Activated naive CD4-positive, alpha-beta T cell treated with anti-CD3 and anti-CD28 coated beads, Interleukin-2, amount 50 U/mL, for 72 hours (primary cell): ENCODE data around the gene YJEFN3. TPM values are rescaled to one million over a fixed set of nuclear protein-coding genes. Genes with fewer than 3 reads are reported as not detected.

Source experiments
- ATAC-seq, 2 donors: fragments of 150-1000 bp; cut with Tn5 transposase; 2 replicates each; pipeline ENCODE4 v1.10.0; 2021; ENCODE audit warnings: mild to moderate bottlenecking in 2 of 2, moderate library complexity in 2 of 2
- DNase-seq, 2 donors: peaks; one replicate each; pipeline ENCODE4 v3.0.0; 2021 to 2022; ENCODE audit warnings: low spot score in 2 of 2
- H3K27ac Mint-ChIP-seq, 2 donors: one replicate each; pipeline ENCODE4 v1.8.0; 2022; ENCODE audit warnings: mild to moderate bottlenecking in 2 of 2, mixed read lengths in 2 of 2
- H3K36me3 Mint-ChIP-seq, 2 donors: one replicate each; pipeline ENCODE4 v1.8.0; 2022; ENCODE audit warnings: mixed read lengths in 2 of 2
- H3K9me3 Mint-ChIP-seq, 2 donors: one replicate each; pipeline ENCODE4 v1.8.0; 2022; ENCODE audit warnings: mixed read lengths in 2 of 2
- total RNA-seq, 2 donors: library from RNA; stranded (reverse); gene quantifications; one replicate each; pipeline ENCODE4 v1.2.3, GENCODE V29; 2022

The YJEFN3 gene
- total RNA-seq, 2 donors from 2014 or later, result 5.7 to 11.3 TPM

GRCh38 chr19:19540715-19541515, 12.2 kb downstream of the YJEFN3 start:
- H3K36me3 Mint-ChIP-seq, result no peaks in the 10 kb centered on the region
- ATAC-seq (peak; percentile 83 to 90), DNase-seq (peak in 1 of 2 donors; percentile 86)
- no peaks in the 10 kb centered on the region for H3K9me3 Mint-ChIP-seq
- H3K27ac Mint-ChIP-seq, result no peak overlapping the region

- DNase-seq (no peak), ATAC-seq (no peak)
- H3K36me3 Mint-ChIP-seq, result no peaks in the 10 kb centered on the region
- H3K27ac Mint-ChIP-seq, result no peak overlapping the region
- no peaks in the 10 kb centered on the region for H3K9me3 Mint-ChIP-seq
These were observed 12.9 kb downstream of the YJEFN3 start for GRCh38 chr19:19541616-19542015.

GRCh38 chr19:19542507-19542906, 13.8 kb downstream of the YJEFN3 start:
- DNase-seq (no peak), ATAC-seq (no peak)
- no peaks in the 10 kb centered on the region for H3K36me3 Mint-ChIP-seq
- no peaks in the 10 kb centered on the region for H3K9me3 Mint-ChIP-seq
- no peak overlapping the region for H3K27ac Mint-ChIP-seq

- ATAC-seq (no peak), DNase-seq (no peak)
- Mint-ChIP-seq H3K36me3 (no peaks in the 10 kb centered on the region), H3K9me3 (no peaks in the 10 kb centered on the region), H3K27ac (no peak overlapping the region)
These were observed 14.4 kb downstream of the YJEFN3 start for GRCh38 chr19:19543101-19543500.

GRCh38 chr19:19543640-19544039, 14.9 kb downstream of the YJEFN3 start:
- Mint-ChIP-seq H3K36me3 (no peaks in the 10 kb centered on the region), H3K9me3 (no peaks in the 10 kb centered on the region), H3K27ac (no peak overlapping the region)
- DNase-seq (no peak), ATAC-seq (no peak)

GRCh38 chr19:19544257-19544953, 15.7 kb downstream of the YJEFN3 start:
- DNase-seq (no peak), ATAC-seq (no peak)
- Mint-ChIP-seq H3K9me3 (no peaks in the 10 kb centered on the region), H3K27ac (no peak overlapping the region), H3K36me3 (no peaks in the 10 kb centered on the region)

GRCh38 chr19:19544954-19545591, 16.4 kb downstream of the YJEFN3 start:
- Mint-ChIP-seq H3K9me3 (no peaks in the 10 kb centered on the region), H3K36me3 (no peaks in the 10 kb centered on the region), H3K27ac (no peak overlapping the region)
- DNase-seq (no peak), ATAC-seq (no peak)

- no peak overlapping the region for H3K27ac Mint-ChIP-seq
- H3K36me3 Mint-ChIP-seq, result no peaks in the 10 kb centered on the region
- H3K9me3 Mint-ChIP-seq, result no peaks in the 10 kb centered on the region
- ATAC-seq (no peak), DNase-seq (no peak)
These were observed 17.0 kb downstream of the YJEFN3 start for GRCh38 chr19:19545707-19546106.

GRCh38 chr19:19546751-19547162, 18.0 kb downstream of the YJEFN3 start:
- Mint-ChIP-seq H3K36me3 (no peaks in the 10 kb centered on the region), H3K9me3 (no peaks in the 10 kb centered on the region), H3K27ac (no peak overlapping the region)
- ATAC-seq (no peak), DNase-seq (no peak)

GRCh38 chr19:19547674-19548336, 19.1 kb downstream of the YJEFN3 start:
- H3K27ac Mint-ChIP-seq, result no peak overlapping the region
- H3K9me3 Mint-ChIP-seq, result no peaks in the 10 kb centered on the region
- DNase-seq (no peak), ATAC-seq (no peak)
- no peaks in the 10 kb centered on the region for H3K36me3 Mint-ChIP-seq

- Mint-ChIP-seq H3K9me3 (no peaks in the 10 kb centered on the region), H3K36me3 (no peaks in the 10 kb centered on the region), H3K27ac (no peak overlapping the region)
- ATAC-seq, result no peak
- no peak for DNase-seq
These were observed 20.4 kb downstream of the YJEFN3 start for GRCh38 chr19:19548915-19549759.

- Mint-ChIP-seq H3K36me3 (no peaks in the 10 kb centered on the region), H3K9me3 (no peaks in the 10 kb centered on the region), H3K27ac (no peak overlapping the region)
- ATAC-seq, result no peak
- no peak for DNase-seq
These were observed 21.2 kb downstream of the YJEFN3 start for GRCh38 chr19:19549804-19550464.

GRCh38 chr19:19550485-19550929, 21.8 kb downstream of the YJEFN3 start:
- DNase-seq, result no peak
- no peak for ATAC-seq
- H3K9me3 Mint-ChIP-seq, result no peaks in the 10 kb centered on the region
- H3K36me3 Mint-ChIP-seq, result no peaks in the 10 kb centered on the region
- H3K27ac Mint-ChIP-seq, result no peak overlapping the region

GRCh38 chr19:19550972-19551852, 22.5 kb downstream of the YJEFN3 start:
- DNase-seq, result no peak
- Mint-ChIP-seq H3K36me3 (no peaks in the 10 kb centered on the region), H3K9me3 (no peaks in the 10 kb centered on the region), H3K27ac (peak overlapping the region in 1 of 2 donors; percentile 65)
- ATAC-seq, result no peak

- ATAC-seq (no peak), DNase-seq (no peak)
- Mint-ChIP-seq H3K27ac (peak overlapping the region in 1 of 2 donors; percentile 60), H3K9me3 (no peaks in the 10 kb centered on the region), H3K36me3 (no peaks in the 10 kb centered on the region)
These were observed 23.1 kb downstream of the YJEFN3 start for GRCh38 chr19:19551853-19552192.
